Smooth muscle cell (in vitro differentiated cells): Measurements from ENCODE around the gene MYH9. TPM values are rescaled to one million over a fixed set of nuclear protein-coding genes. Genes with fewer than 3 reads are reported as not detected.
A peak's percentile ranks its signal among the peaks of the same experiment; 100 is the strongest.

ENCODE experiments used
- DNase-seq: peaks from one replicate; lab custom pipeline; 2025; ENCODE audit not compliant: unreplicated experiment; lab: John Stamatoyannopoulos, UW
- H2AFZ ChIP-seq: fragments of 200-600 bp; sonication (generic); 2 replicates; pipeline ENCODE4 v1.6.0; 2016; ENCODE audit warnings: antibody characterized with exemption, low read depth, mild to moderate bottlenecking
- H3F3A ChIP-seq: fragments of 200-600 bp; sonication (generic); 2 replicates; pipeline ENCODE4 v1.6.0; 2017; ENCODE audit warnings: antibody characterized with exemption, low read depth
- H3K27ac ChIP-seq: fragments of 200-600 bp; sonication (generic); 2 replicates; pipeline ENCODE4 v1.5.1; 2016; ENCODE audit warnings: low read depth, mild to moderate bottlenecking
- H3K27me3 ChIP-seq: fragments of 200-600 bp; sonication (generic); 2 replicates; pipeline ENCODE4 v1.6.1; 2016; ENCODE audit warnings: low read depth, mild to moderate bottlenecking
- H3K36me3 ChIP-seq: fragments of 200-600 bp; sonication (generic); 2 replicates; pipeline ENCODE4 v1.5.1; 2016; ENCODE audit warnings: low read depth
- H3K4me1 ChIP-seq: fragments of 200-600 bp; sonication (generic); 2 replicates; pipeline ENCODE4 v1.5.1; 2016; ENCODE audit warnings: low read depth
- H3K4me2 ChIP-seq: fragments of 200-600 bp; sonication (generic); 2 replicates; pipeline ENCODE4 v1.6.0; 2016; ENCODE audit warnings: mild to moderate bottlenecking
- H3K4me3 ChIP-seq: fragments of 200-600 bp; sonication (generic); 2 replicates; pipeline ENCODE4 v1.5.1; 2016; ENCODE audit warnings: mild to moderate bottlenecking
- H3K79me2 ChIP-seq: fragments of 200-600 bp; sonication (generic); 2 replicates; pipeline ENCODE4 v1.6.0; 2016; ENCODE audit warnings: low read depth, mild to moderate bottlenecking
- H3K9ac ChIP-seq: fragments of 200-600 bp; sonication (generic); 2 replicates; pipeline ENCODE4 v1.6.0; 2016; ENCODE audit warnings: low read depth
- H3K9me3 ChIP-seq: fragments of 200-600 bp; sonication (generic); replicated peaks from 2 replicates; pipeline ENCODE4 v1.5.1; 2016; ENCODE audit warnings: low read depth
- H4K20me1 ChIP-seq: fragments of 200-600 bp; sonication (generic); 2 replicates; pipeline ENCODE4 v1.6.0; 2016; ENCODE audit warnings: low read depth
- WGBS: methylation state at CpG from one replicate; pipeline ENCODE4 v1.1.7; 2016; ENCODE audit warnings: low lambda C conversion rate; 5-methylcytosine and 5-hydroxymethylcytosine counted together
- polyA plus RNA-seq: library from polyadenylated mRNA; unstranded; fragments of >200 nt; fragmentation: Nextera tagmentation; extraction: Ambion mirVana; gene quantifications from 2 replicates; pipeline ENCODE4 v1.2.1, GENCODE V29; 2016
- total RNA-seq: library from RNA; depleted of rRNA; stranded (reverse); fragments of >200 nt; gene quantifications from 2 replicates; pipeline ENCODE4 v1.2.3, GENCODE V29; 2014
- TF ChIP-seq, protein P1 (sequence below): fragments of 200-600 bp; sonication (generic); IDR thresholded peaks from 2 replicates; pipeline ENCODE4 v1.5.1; 2017; ENCODE audit warnings: borderline replicate concordance, mild to moderate bottlenecking, antibody characterized with exemption; ENCODE audit not compliant: insufficient read depth, poor library complexity, severe bottlenecking

MYH9 gene
- total and polyA plus RNA-seq, 2 experiments from 2014 or later, result 350 to 361 TPM

DNA sequence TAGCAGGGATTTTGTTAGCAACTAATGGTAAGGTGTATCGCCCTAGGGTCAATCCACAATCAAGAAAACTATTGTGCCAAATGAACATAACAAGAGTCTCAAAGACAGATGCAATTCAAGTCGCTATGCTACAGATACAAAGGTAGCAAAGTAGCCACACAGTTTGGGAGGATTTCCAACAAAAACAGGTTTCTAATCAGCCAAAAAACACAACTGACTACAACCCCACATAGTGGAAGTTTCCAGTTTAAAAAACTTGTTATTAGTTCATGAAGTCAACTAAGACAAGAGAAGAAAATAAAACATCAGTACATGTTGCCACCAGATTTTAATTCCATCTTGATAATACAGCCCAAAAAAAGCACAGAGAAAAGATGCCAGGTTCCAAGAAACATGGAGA, 38.0 kb downstream of the MYH9 start:
- peak overlapping the region; percentile 82 for H3K27ac ChIP-seq
- peaks cover 98% of the 10 kb centered on the region for H4K20me1 ChIP-seq
- no peaks in the 10 kb centered on the region for H3K36me3 ChIP-seq
- H3K4me1 ChIP-seq, result peaks cover 25% of the 10 kb centered on the region
- H3K4me2 ChIP-seq, result no peak overlapping the region
- 92% methylated on average over 2 of the region's 2 CpGs for WGBS
- TF ChIP-seq, protein P1, sequence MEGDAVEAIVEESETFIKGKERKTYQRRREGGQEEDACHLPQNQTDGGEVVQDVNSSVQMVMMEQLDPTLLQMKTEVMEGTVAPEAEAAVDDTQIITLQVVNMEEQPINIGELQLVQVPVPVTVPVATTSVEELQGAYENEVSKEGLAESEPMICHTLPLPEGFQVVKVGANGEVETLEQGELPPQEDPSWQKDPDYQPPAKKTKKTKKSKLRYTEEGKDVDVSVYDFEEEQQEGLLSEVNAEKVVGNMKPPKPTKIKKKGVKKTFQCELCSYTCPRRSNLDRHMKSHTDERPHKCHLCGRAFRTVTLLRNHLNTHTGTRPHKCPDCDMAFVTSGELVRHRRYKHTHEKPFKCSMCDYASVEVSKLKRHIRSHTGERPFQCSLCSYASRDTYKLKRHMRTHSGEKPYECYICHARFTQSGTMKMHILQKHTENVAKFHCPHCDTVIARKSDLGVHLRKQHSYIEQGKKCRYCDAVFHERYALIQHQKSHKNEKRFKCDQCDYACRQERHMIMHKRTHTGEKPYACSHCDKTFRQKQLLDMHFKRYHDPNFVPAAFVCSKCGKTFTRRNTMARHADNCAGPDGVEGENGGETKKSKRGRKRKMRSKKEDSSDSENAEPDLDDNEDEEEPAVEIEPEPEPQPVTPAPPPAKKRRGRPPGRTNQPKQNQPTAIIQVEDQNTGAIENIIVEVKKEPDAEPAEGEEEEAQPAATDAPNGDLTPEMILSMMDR, result no peak
- H3K79me2 ChIP-seq, result peaks cover 99% of the 10 kb centered on the region
- DNase-seq, result no peak
- no peaks in the 10 kb centered on the region for H3K27me3 ChIP-seq
- H3K9me3 ChIP-seq, result no peaks in the 10 kb centered on the region
- peaks cover 63% of the 10 kb centered on the region for H3F3A ChIP-seq
- H3K4me3 ChIP-seq, result no peak overlapping the region
- H3K9ac ChIP-seq, result no peak overlapping the region
- no peak overlapping the region for H2AFZ ChIP-seq

DNA sequence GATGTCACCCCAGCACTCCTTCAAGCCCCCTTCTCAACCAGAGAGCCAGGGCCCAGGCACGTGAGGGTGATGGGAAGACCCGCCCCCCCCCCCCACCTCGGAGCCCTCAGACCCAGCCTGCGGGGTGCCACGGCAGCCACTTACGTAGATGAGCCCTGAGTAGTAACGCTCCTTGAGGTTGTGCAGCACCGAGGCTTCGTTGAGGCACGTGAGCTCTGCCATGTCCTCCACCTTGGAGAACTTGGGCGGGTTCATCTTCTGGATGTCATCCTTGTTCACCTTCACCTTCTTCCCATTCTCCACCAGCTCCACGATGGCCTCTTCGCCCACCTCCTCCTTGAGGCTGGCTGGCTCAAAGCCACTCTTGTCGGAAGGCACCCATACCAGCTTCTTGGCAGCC, 39.0 kb downstream of the MYH9 start:
- Histone ChIP-seq H3K27me3 (no peaks in the 10 kb centered on the region), H3K9ac (no peak overlapping the region), H3K4me2 (no peak overlapping the region), H2AFZ (no peak overlapping the region), H3K4me1 (peaks cover 25% of the 10 kb centered on the region), H3K79me2 (peaks cover 99% of the 10 kb centered on the region), H3F3A (peaks cover 57% of the 10 kb centered on the region), H3K36me3 (no peaks in the 10 kb centered on the region), H3K4me3 (no peak overlapping the region), H3K9me3 (no peaks in the 10 kb centered on the region), H4K20me1 (peaks cover 98% of the 10 kb centered on the region), H3K27ac (peak overlapping the region; percentile 82)
- 99% methylated on average over 14 of the region's 14 CpGs for WGBS
- no peak for DNase-seq
- TF ChIP-seq, protein P1, result no peak

DNA sequence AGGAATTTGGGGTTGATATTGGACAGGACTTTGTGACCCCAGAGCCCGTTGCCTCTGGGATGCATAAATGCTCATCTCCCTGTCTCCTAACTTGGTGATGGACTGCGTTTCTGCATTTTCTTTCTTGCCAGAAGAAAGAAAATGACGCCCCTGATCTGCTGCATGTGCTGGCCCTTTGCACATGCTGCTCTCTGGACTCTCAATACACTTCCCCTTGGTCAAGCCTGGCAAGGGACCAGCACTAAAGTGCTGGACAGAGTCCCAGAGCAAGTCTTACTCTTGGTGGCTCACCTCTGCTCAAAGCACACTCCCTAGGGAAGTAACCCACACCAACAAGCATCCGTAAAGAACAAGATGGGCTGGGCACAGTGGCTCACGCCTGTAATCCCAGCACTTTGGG, 40.7 kb downstream of the MYH9 start:
- Histone ChIP-seq H3K36me3 (peaks cover 5% of the 10 kb centered on the region), H3K27ac (peak overlapping the region; percentile 56), H4K20me1 (peaks cover 98% of the 10 kb centered on the region), H3K9me3 (no peaks in the 10 kb centered on the region), H3K4me1 (peaks cover 17% of the 10 kb centered on the region), H3F3A (peaks cover 57% of the 10 kb centered on the region), H3K9ac (no peak overlapping the region), H3K79me2 (peaks cover 99% of the 10 kb centered on the region), H2AFZ (no peak overlapping the region), H3K27me3 (no peaks in the 10 kb centered on the region), H3K4me2 (no peak overlapping the region), H3K4me3 (no peak overlapping the region)
- WGBS, result 87% methylated on average over 5 of the region's 5 CpGs
- TF ChIP-seq, protein P1, result no peak
- no peak for DNase-seq

DNA sequence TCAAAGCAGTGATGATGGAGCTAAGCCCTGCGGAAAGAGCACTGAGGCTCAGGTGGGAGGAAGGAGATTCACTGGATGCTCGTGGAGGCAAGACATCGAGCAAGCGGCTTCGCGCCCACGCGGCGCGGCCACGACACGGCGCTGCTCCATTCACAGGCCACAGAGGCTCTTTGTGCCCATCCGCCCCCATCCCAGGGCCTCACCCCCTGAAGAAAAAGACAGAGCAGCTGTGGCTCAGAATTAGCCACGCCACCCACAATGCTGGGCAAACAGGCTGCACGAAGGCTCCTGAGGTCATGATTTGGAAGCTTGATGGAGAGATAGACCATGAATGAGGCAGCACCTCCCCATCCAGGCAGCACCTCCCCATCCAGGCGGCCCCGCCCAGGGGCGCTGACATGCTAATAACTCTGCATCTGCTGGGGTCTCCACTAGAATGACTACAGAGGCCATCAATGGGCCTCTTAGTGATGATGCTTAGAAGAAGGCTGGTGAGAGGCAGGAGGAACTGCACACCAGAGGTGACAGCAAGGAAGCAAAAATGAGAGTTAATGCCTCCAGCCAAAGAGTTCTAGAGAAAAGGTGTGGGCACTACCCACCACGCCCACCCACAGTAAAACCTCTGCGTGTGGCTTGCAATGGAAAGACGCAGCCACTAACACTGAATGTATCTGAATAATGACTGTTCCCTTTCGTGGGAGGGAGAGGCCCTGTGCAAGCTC, 43.5 kb downstream of the MYH9 start:
- Histone ChIP-seq H3K27ac (peak overlapping the region; percentile 100), H2AFZ (no peak overlapping the region), H3K4me2 (no peak overlapping the region), H3K4me1 (no peaks in the 10 kb centered on the region), H4K20me1 (peaks cover 98% of the 10 kb centered on the region), H3K79me2 (peaks cover 94% of the 10 kb centered on the region), H3K36me3 (peaks cover 6% of the 10 kb centered on the region), H3K4me3 (no peak overlapping the region), H3F3A (peaks cover 62% of the 10 kb centered on the region), H3K9me3 (no peaks in the 10 kb centered on the region), H3K27me3 (no peaks in the 10 kb centered on the region), H3K9ac (no peak overlapping the region)
- 87% methylated on average over 23 of the region's 23 CpGs for WGBS
- TF ChIP-seq, protein P1, result no peak
- DNase-seq, result no peak
